Posterior vena cava (tissue), 2 donors: Measurements from ENCODE around the gene BICD1. TPM values are rescaled to one million over a fixed set of nuclear protein-coding genes. Genes with fewer than 3 reads are reported as not detected.
"Not testable (repeated sequence)": the region's sequence is repeated elsewhere in the genome, so short reads cannot be mapped to it uniquely, and the experiment has no call there.

Source experiments
- DNase-seq: peaks from one replicate; pipeline ENCODE4 v3.0.0-alpha.2; 2020; ENCODE audit warnings: low spot score
- intact Hi-C, 2 donors: fragments of 100-400 bp; cut with DNase I; formaldehyde crosslinking; loops; one replicate each; pipeline versions ENCODE4 v1.14.1 to v1.14.2; 2022 to 2023
- total RNA-seq, 2 donors: library from RNA; stranded (reverse); fragmentation: NEBNext Ultra II Directional; extraction: Animal tissue kit (Norgen Biotek cat#: 25700); gene quantifications; one replicate each; pipeline ENCODE4 v1.2.1, GENCODE V29; 2021
- donor health status: DM: yes; HTN: yes; CAD: no.
- donor health status: DM: yes; HTN: yes; CAD: no.

The BICD1 gene
- total RNA-seq, 2 donors from 2014 or later = 24.1 to 34.6 TPM

- intact Hi-C loops = no loop called here
- DNase-seq = no peak
Measured at GRCh38 chr12:32217354-32218310, 111.0 kb downstream of the BICD1 start.

GRCh38 chr12:32223941-32224340, 117.3 kb downstream of the BICD1 start:
- intact Hi-C loops = no loop called here
- no peak for DNase-seq

DNA sequence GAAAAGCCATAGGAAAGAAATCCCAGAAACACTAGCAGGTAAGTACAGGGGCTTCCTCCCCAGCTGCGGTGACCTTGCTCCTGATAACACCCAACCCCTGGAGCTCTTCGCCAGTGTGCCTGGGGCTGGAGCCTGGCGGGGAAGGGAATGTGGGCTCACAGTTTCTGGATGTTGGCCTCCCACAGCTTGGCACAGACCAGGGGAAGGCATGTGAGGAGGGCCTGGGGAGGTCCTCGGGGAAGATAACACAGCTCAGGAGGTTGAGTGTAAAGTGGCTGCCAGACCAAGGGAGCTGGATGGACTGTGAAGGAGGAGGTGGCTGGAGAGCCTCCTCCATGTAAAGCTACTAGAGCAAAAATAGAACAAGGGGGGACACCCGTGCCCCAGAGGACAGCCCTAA, 120.1 kb downstream of the BICD1 start:
- intact Hi-C loops = no loop called here
- no peak for DNase-seq

GRCh38 chr12:32229971-32230612, 123.4 kb downstream of the BICD1 start:
- intact Hi-C loops = no loop called here
- DNase-seq = no peak

DNA sequence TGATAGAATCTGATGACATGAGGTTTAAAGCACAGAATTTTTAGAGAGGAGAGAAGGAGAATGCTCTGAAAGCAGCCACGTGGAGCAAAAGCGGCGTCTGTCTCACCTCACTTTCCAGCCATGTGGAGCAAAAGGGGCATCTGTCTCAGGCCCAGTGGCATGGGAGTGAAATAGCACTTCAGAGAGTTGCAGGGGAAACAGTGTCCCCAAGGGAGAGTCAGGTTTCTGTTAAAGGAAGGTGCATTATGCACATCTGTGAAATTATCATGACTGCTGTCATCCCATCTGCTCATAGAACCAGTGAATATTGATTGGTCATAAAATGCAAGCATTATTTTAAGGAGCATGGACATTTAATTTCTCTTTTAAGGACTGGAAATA, 124.0 kb downstream of the BICD1 start:
- no peak for DNase-seq
- intact Hi-C loops = no loop called here

DNA sequence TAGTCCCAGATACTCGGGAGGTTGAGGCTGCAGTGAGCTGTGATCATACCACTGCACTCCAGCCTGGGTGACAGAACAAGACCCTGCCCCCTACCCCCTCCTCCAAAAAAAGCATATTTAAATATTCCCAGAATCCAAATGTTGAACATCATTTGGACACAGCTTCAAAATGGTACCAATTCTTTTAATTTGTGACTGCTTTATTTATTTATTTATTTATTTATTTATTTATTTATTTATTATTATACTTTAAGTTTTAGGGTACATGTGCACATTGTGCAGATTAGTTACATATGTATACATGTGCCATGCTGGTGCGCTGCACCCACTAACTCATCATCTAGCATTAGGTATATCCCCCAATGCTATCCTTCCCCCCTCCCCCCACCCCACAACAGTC, 124.7 kb downstream of the BICD1 start:
- DNase-seq, intact Hi-C loops: not testable (repeated sequence)

- intact Hi-C loops = no loop called here
- no peak for DNase-seq
Measured at GRCh38 chr12:32233568-32233967, 126.9 kb downstream of the BICD1 start.

DNA sequence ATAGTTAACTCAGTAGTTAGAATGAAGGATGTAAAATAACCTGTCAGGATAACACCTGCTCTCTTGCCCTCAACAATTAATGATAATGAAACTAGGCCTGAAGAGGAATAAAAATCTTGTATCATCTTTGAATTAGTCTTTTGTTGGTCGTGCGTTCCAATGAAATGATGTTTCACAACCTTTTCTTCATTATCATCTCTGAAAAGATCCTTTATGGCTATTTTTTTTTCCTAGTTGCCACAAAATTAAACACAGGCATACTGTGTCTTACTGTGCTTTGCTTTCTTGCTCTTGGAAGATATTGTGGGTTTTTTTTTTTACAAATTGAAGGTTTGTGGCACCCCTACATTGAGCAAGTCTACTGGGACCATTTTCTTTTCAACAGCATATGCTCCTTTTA, 128.6 kb downstream of the BICD1 start:
- intact Hi-C loops = no loop called here
- DNase-seq = no peak

GRCh38 chr12:32240162-32240561, 133.5 kb downstream of the BICD1 start:
- intact Hi-C loops = no loop called here
- no peak for DNase-seq

DNA sequence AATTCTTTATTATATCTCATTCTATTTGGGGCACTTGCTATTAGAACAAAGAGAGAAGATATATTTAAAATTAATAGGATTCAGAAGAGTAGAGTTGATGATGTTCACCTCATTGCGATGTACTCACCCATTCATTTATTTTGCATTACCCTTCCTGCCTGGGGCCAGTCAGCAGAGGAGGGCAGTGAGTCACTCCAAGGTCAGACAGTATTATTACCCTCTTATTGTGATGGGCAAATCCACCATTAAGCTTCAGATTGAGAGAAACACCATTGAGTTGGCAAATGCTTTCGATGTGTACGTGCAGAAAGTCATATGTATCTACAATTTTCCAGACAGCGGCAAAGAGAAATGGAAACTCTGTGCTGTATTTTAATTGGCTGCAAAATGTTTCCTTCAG, 134.2 kb downstream of the BICD1 start:
- intact Hi-C loops = no loop called here
- DNase-seq = no peak

GRCh38 chr12:32242641-32243040, 136.0 kb downstream of the BICD1 start:
- intact Hi-C loops = no loop called here
- DNase-seq = no peak

DNA sequence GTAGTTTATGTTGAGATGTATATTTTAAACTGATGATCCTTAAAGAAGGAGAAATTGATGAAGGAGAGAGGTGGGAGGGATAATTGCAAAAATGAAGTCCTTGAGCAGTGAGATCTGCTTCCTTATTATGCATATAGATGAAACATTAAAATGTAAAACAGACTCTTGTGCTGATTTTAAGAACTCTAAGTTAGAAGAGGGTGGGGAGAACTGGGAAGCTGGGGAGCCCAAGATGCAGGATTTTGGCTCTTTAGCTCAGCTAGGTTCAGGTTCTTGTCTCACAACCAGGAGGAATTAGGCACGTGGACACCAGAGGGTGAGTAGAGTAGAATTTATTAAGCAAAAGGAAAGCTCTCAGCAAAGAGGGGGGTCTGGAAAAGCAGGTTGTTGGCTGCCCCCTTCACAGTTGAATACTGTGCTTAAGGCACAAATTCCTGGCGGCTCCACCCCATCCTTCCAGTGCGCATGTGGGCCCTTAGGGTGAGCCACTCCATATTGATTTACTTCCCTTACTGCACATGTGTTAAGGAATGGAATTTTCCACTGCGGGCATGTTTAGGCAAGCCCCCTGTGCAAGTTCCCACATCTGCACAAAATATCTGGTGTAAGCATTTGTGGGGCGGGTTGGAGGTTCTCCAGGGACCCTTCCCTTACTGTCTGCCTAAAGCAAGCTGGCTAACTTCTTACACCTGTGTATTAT, 141.9 kb downstream of the BICD1 start:
- intact Hi-C loops = no loop called here
- no peak for DNase-seq

DNA sequence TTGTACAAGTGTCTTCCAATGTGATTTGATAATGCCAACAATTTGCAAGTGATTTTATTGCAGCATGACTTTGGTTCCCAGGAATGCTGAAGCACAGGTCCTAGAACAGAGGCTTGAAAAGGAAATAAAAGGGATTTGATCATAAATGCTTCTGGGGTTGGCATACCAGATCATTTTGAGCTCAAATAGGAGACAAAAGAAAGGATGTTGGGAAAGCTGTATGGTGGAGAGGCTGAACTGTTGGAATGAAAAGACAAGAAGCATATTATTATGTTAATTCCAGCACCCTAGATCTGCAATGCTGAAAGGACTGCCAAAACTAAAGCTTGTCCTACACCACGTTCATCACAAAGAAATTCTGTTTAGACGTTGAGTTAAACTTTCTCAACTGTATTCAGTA, 143.1 kb downstream of the BICD1 start:
- intact Hi-C loops = no loop called here
- DNase-seq = no peak

- DNase-seq = no peak
- intact Hi-C loops = no loop called here
Measured at GRCh38 chr12:32252199-32253073, 145.8 kb downstream of the BICD1 start.

GRCh38 chr12:32253154-32253790, 146.6 kb downstream of the BICD1 start:
- intact Hi-C loops = no loop called here
- no peak for DNase-seq

- DNase-seq = no peak
- intact Hi-C loops = no loop called here
Measured at GRCh38 chr12:32254260-32254956, 147.8 kb downstream of the BICD1 start.

DNA sequence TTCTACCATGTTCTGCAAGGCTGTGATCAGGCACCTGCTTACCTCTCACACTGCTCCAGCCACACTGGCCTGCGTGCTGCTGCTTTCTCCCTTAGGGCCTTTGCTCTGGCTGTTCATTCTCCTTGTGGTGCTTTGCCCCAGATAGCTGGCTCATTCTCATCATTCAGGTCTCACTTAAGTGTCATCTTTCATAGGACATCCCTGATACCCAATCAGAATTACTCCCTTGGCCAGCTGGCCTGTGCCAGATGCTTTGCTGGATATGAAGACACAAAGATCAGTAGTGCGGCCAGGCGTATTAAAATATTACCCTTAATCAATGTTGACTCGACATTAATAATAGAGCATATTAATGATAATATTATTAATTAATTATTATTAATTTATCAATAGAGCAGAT, 148.9 kb downstream of the BICD1 start:
- intact Hi-C loops = loop anchor here in 1 of 2 donors (5.0 kb wide), 1 partner anchor 42 kb away; no protein-coding TSS in a partner anchor
- no peak for DNase-seq
